Muscle layer of colon (tissue), 2 donors: ENCODE measurements around the gene OR6P1.

Experiments
- H3K27ac ChIP-seq: one replicate; pipeline ENCODE4 v1.7.0; 2013; ENCODE audit warnings: low read depth, mild to moderate bottlenecking, low read length, moderate library complexity
- H3K27me3 ChIP-seq, 2 donors: one replicate each; pipeline ENCODE4 v1.7.0; 2013; ENCODE audit warnings: low read length in 2 of 2, mild to moderate bottlenecking in 2 of 2; ENCODE audit not compliant: insufficient read depth in 2 of 2, control insufficient read depth in 1 of 2
- H3K36me3 ChIP-seq: one replicate; pipeline ENCODE4 v1.7.0; 2013; ENCODE audit warnings: mild to moderate bottlenecking, low read length; ENCODE audit not compliant: insufficient read depth
- H3K4me1 ChIP-seq: one replicate; pipeline ENCODE4 v1.7.0; 2013; ENCODE audit warnings: mild to moderate bottlenecking, low read length; ENCODE audit not compliant: insufficient read depth
- H3K4me3 ChIP-seq, 2 donors: one replicate each; pipeline ENCODE4 v1.7.0; 2013; ENCODE audit warnings: low read length in 2 of 2, low read depth in 1 of 2, mild to moderate bottlenecking in 1 of 2, moderate library complexity in 1 of 2
- H3K9ac ChIP-seq: one replicate; pipeline ENCODE4 v1.7.0; 2013; ENCODE audit warnings: low read length
- H3K9me3 ChIP-seq: one replicate; pipeline ENCODE4 v1.7.0; 2013; ENCODE audit warnings: mild to moderate bottlenecking, low read length
- donor health status: abdominal sarcoma.
- donor health status: Adenocarcinoma of cecum.

The OR6P1 gene, protein sequence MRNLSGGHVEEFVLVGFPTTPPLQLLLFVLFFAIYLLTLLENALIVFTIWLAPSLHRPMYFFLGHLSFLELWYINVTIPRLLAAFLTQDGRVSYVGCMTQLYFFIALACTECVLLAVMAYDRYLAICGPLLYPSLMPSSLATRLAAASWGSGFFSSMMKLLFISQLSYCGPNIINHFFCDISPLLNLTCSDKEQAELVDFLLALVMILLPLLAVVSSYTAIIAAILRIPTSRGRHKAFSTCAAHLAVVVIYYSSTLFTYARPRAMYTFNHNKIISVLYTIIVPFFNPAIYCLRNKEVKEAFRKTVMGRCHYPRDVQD

DNA sequence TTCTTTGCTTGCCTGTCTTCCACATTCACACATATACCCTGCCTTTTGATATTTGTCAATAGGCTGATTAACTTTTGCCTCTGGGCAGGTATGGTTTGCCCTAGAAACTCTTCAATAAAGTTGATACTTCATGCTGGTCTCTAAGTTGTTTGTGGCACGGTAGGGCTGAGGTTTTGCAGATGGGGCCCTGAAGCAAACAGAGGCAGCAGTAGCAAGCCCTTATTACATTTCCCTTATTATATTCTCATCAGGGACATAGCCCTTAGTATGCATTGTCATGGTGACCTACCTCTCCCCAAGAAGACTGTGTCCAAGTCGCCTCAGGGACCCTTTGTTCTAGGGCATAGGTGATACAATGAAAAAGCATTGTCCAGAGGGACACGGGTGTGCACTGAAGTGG, at the start of gene OR6P1:
OR6P1 (minus strand) TSS at position 101 of the 400 bp plus-strand sequence. CDS start 6,976 bp downstream, outside the sequence.
- Histone ChIP-seq H3K4me1 (no peaks in the 10 kb centered on the region), H3K9ac (no peak within 1 kb of the TSS), H3K9me3 (no peaks in the 10 kb centered on the region), H3K27ac (no peak within 1 kb of the TSS), H3K27me3 (no peaks in the 10 kb centered on the region), H3K4me3 (no peak within 1 kb of the TSS), H3K36me3 (no peaks in the 10 kb centered on the region)

DNA sequence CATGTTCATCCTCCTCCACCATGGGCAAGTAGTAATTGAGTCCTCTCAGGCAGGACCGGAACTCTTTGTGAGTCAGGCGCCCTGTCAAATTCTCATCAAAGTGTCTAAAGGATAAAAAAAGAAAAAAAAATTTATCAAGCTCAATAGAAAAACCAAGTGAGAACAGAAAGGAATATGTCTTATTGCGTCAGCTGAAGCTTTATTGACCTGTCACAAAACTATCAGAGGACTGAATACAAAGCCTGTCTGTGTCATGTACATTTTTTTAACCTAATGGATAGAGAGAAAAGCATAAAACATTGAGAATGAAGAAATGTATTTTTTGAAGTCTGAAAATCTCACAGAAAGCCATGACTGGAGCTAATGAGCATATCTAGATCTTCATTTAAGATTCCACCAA, 43.4 kb upstream of the OR6P1 start:
- Histone ChIP-seq H3K9ac (no peak overlapping the region), H3K4me3 (no peak overlapping the region), H3K9me3 (no peaks in the 10 kb centered on the region), H3K27ac (no peak overlapping the region), H3K4me1 (no peaks in the 10 kb centered on the region), H3K36me3 (no peaks in the 10 kb centered on the region), H3K27me3 (no peaks in the 10 kb centered on the region)

DNA sequence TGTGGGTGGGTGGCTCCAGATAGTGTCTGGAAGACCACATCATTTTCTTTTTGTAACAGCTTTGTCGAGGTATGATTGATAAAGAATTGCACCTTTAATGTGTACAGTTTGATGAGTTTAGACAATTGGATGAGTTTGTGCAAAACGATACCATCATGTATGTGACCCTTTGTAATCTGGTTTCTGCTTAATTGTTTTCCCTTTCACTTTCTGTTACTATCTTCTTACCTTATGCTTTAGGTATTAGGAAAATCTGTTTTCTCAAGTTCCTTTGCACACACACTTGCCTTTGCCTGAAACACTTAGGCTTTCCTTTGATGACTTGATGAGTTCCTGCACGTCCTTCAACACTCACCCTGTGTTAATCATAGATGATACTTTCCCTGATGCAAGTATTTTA, 41.5 kb upstream of the OR6P1 start:
- H3K9me3 ChIP-seq, result no peaks in the 10 kb centered on the region
- H3K9ac ChIP-seq, result no peak overlapping the region
- H3K4me1 ChIP-seq, result no peaks in the 10 kb centered on the region
- no peaks in the 10 kb centered on the region for H3K27me3 ChIP-seq
- no peak overlapping the region for H3K4me3 ChIP-seq
- H3K27ac ChIP-seq, result no peak overlapping the region
- H3K36me3 ChIP-seq, result no peaks in the 10 kb centered on the region

DNA sequence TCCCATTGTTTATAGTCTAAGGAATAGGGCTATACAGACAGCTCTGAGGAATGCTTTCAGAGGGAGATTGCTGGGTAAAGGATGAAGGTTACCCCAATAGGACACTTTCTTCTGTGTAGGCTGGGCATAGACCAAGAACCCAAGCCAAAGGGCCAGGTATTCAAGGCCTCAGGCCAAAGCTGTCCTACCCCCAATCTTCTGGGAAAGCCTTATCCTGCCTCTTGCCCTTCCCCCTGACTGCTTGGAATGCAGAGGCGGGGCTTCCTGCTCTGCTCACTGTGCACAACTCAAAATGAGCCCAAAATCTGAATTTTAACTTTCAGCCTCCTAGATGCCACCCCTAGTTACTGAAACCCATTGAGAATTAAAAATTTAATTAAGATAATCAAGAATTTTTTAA, 36.9 kb upstream of the OR6P1 start:
- Histone ChIP-seq H3K9ac (no peak overlapping the region), H3K9me3 (no peaks in the 10 kb centered on the region), H3K27me3 (no peaks in the 10 kb centered on the region), H3K27ac (no peak overlapping the region), H3K36me3 (no peaks in the 10 kb centered on the region), H3K4me1 (no peaks in the 10 kb centered on the region), H3K4me3 (no peak overlapping the region)

DNA sequence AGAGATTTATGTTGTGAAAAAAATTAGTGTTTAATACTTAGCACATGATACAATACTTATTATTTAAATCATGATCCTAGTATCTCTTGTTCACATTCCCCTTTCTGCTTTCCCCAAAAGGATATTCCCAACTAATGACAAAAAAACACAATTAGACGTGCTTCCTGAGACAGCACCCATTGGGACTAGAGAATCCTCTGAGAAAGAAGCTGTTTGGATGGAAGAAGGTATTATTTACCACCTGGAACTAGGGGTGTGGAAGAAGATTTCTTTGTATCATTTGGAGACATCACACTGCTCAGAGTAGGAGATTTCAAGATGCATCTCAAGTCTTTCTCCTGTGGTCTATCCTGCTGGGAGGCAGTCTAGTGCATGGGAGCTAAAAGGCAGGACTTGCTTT, 34.6 kb upstream of the OR6P1 start, which contains the start of gene OR10Z1:
OR10Z1 (plus strand) TSS at position 301 of the 400 bp plus-strand sequence. CDS start 1,171 bp downstream, outside the sequence.
- no peaks in the 10 kb centered on the region for H3K36me3 ChIP-seq
- no peaks in the 10 kb centered on the region for H3K4me1 ChIP-seq
- H3K9ac ChIP-seq, result no peak within 1 kb of the TSS
- no peak within 1 kb of the TSS for H3K4me3 ChIP-seq
- no peaks in the 10 kb centered on the region for H3K9me3 ChIP-seq
- no peaks in the 10 kb centered on the region for H3K27me3 ChIP-seq
- no peak within 1 kb of the TSS for H3K27ac ChIP-seq

DNA sequence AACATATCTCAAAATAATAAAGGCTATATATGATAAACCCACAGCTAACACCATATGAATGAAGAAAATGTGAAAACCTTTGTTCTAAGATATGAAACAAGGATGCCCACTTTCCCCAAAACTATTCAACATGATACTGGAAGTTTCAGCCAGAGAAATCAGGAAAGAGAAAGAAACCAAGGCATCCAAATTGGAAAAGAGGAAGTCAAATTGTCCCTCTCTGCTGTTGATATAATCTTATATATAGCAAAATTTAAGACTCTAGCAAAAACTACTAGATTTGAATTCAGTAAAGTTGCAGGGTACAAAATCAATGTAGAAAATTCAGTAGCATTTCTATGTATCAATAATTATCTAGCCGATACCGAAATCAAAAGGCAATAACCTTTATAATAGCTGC, 30.4 kb upstream of the OR6P1 start:
- Histone ChIP-seq H3K9me3 (peaks cover 6% of the 10 kb centered on the region), H3K36me3 (no peaks in the 10 kb centered on the region), H3K9ac (no peak overlapping the region), H3K4me1 (no peaks in the 10 kb centered on the region), H3K4me3 (no peak overlapping the region), H3K27ac (no peak overlapping the region), H3K27me3 (no peaks in the 10 kb centered on the region)

DNA sequence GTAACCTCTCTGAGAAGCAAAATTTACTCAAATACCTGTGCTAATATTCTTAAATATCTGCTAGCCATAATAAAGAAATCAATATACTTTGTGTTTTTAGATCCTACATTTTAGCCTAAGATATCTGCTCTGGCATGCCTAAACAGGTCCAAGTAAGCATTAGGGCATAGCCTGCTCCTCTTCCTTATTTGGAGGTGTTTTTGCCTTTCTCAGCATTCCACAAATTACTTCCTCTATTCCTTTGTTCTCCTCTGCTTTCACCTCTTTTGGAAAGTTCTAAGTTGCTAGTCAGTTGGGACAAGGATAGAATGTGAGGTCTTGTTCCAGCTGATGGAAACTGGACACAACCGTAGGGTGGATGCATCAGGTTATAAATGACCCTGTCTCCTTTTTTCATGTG, 16.6 kb upstream of the OR6P1 start:
- H3K36me3 ChIP-seq, result no peaks in the 10 kb centered on the region
- H3K4me3 ChIP-seq, result no peak overlapping the region
- H3K4me1 ChIP-seq, result no peaks in the 10 kb centered on the region
- H3K9me3 ChIP-seq, result no peaks in the 10 kb centered on the region
- no peak overlapping the region for H3K9ac ChIP-seq
- H3K27me3 ChIP-seq, result no peaks in the 10 kb centered on the region
- H3K27ac ChIP-seq, result no peak overlapping the region

DNA sequence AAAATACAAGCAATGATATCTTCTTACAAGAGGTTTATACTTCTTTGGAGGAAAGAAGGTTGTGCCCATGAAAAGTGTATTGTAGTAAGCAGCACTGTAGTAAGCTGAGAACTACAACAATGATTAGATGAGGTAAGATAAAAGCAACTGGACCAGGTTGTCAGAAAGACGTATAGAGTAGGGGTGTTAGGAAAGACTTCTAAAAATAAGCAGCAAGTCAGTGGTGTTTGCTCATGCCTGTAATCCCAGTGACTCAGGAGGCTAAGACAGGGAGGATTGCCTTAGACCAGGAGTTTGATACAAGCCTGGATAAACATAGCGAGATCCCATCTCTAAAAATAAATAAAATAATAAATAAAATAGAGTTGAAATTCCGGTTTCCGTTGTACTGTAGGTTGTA, 13.6 kb upstream of the OR6P1 start:
- H3K27ac ChIP-seq, result no peak overlapping the region
- no peaks in the 10 kb centered on the region for H3K9me3 ChIP-seq
- H3K27me3 ChIP-seq, result no peaks in the 10 kb centered on the region
- H3K36me3 ChIP-seq, result no peaks in the 10 kb centered on the region
- no peak overlapping the region for H3K9ac ChIP-seq
- no peaks in the 10 kb centered on the region for H3K4me1 ChIP-seq
- H3K4me3 ChIP-seq, result no peak overlapping the region

DNA sequence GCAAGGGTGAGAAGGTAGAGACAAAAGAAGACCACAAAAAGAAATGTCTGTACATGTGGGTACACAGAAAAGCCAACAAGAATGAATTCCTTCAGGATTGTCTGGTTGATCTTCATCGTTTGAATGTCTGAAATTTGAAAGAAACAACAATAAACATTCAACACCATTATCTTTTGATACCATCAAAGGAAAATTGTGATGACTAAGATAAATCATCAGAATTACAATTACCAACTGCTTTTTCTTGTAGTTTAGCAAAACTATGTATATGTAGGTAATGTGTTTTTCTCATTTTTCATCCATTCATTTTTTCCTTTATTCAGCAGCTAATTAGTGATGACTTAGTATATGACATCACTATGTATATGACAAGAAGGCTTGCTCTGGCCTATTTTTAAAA, 9.4 kb upstream of the OR6P1 start, which contains the start of gene OR10X1:
OR10X1 (minus strand) TSS at position 167 of the 400 bp plus-strand sequence; CDS start at position 167, 0 bp downstream.
- H3K4me1 ChIP-seq, result no peaks in the 10 kb centered on the region
- no peak within 1 kb of the TSS for H3K27ac ChIP-seq

DNA sequence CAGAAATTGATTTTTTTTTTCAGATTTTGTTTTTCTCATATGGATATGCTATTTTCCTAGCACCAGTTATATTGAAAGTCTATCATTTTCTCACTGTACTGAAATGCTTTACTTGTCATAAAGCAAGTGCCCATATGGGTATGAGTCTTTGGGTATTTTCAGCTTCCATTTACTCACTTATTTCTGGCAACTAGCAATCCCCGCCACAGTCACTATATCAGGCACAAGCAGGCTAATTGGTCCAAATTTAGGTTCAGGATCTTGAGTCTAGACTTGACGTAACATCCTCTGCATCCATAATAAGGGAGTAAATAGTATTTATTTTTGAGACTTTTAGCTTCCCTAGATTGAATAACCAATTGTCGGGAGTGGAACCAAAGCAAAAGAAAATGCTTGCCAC, 7.2 kb upstream of the OR6P1 start:
- Histone ChIP-seq H3K4me1 (no peaks in the 10 kb centered on the region), H3K9me3 (no peaks in the 10 kb centered on the region), H3K36me3 (no peaks in the 10 kb centered on the region), H3K9ac (no peak overlapping the region), H3K27me3 (no peaks in the 10 kb centered on the region), H3K27ac (no peak overlapping the region), H3K4me3 (no peak overlapping the region)

More for the DNA sequence above, 9.4 kb upstream of the OR6P1 start, which contains the start of gene OR10X1:
- Histone ChIP-seq H3K9me3 (no peaks in the 10 kb centered on the region), H3K4me3 (no peak within 1 kb of the TSS), H3K9ac (no peak within 1 kb of the TSS), H3K27me3 (no peaks in the 10 kb centered on the region), H3K36me3 (no peaks in the 10 kb centered on the region)

DNA sequence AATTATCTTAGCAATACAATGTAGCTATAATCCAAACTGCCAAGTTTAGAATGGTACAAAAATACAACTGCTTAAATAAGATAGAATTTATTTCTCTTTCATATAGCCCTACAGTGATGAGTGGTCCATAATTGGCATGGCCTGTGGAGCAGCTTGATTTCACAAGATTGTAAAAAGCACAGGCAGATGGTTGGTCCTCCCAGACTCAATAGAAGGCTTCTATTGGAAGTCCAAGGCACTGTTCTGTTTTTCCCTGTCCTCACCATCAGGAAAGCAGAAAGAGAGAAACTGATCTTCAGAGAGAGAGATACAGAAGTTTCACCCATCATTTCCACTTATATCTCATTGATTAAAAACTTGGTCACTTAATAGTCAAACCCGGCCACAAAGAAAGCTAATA, 1.8 kb upstream of the OR6P1 start:
- Histone ChIP-seq H3K36me3 (no peaks in the 10 kb centered on the region), H3K4me1 (no peaks in the 10 kb centered on the region), H3K9ac (no peak overlapping the region), H3K4me3 (no peak overlapping the region), H3K9me3 (no peaks in the 10 kb centered on the region), H3K27me3 (no peaks in the 10 kb centered on the region), H3K27ac (no peak overlapping the region)

DNA sequence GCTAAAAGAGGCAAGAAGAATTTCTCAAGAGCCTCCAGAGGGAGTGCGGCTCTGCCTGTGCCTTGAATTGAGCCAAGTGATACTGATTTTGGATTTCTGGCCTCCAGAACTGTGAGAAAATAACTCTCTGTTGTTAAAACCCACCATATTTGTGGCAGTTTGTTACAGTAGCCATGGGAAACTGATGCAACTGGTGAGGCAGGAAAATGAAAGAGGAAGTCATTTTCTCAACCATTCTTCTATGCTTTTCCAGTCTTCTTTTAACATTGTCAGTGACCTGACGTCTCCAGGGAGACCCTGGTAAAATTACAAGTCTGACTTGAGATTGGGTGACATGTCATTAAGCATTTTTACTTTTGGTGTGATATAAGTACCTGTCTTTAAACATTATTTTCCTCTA, 5.8 kb downstream of the OR6P1 start:
- no peaks in the 10 kb centered on the region for H3K9me3 ChIP-seq
- H3K9ac ChIP-seq, result no peak overlapping the region
- no peaks in the 10 kb centered on the region for H3K27me3 ChIP-seq
- H3K27ac ChIP-seq, result no peak overlapping the region
- H3K4me1 ChIP-seq, result no peaks in the 10 kb centered on the region
- H3K36me3 ChIP-seq, result no peaks in the 10 kb centered on the region
- no peak overlapping the region for H3K4me3 ChIP-seq
